BE2C (cell line): ENCODE results near the gene POFUT2.

ENCODE experiments used
- DNase-seq: peaks from one replicate; pipeline ENCODE4 v3.0.0-alpha.2; 2020
- H3K27me3 ChIP-seq: fragments of 250-450 bp; sonication (Bioruptor Pico); 2 replicates; pipeline ENCODE4 v1.5.1; 2020; ENCODE audit warnings: mild to moderate bottlenecking
- H3K36me3 ChIP-seq: fragments of 250-450 bp; sonication (Bioruptor Pico); 2 replicates; pipeline ENCODE4 v1.5.1; 2020; ENCODE audit warnings: mild to moderate bottlenecking
- H3K4me1 ChIP-seq: fragments of 250-450 bp; sonication (Bioruptor Pico); 2 replicates; pipeline ENCODE4 v1.5.1; 2020
- H3K4me3 ChIP-seq: 2 replicates; pipeline ENCODE4 v1.5.1; 2011; ENCODE audit warnings: low read depth, low read length
- H3K9me3 ChIP-seq: fragments of 250-450 bp; sonication (Bioruptor Pico); 2 replicates; pipeline ENCODE4 v1.5.1; 2020
- CTCF ChIP-seq: IDR thresholded peaks from 2 replicates; pipeline ENCODE4 v1.5.1; 2012; ENCODE audit warnings: mild to moderate bottlenecking, low read depth, low read length

POFUT2 gene

GRCh38 chr21:45225041-45225740 lies 62.5 kb downstream of the POFUT2 start:
- no peaks in the 10 kb centered on the region; the same call in 1 of the 2 replicates for H3K36me3 ChIP-seq
- no peak for TF ChIP-seq CTCF
- DNase-seq: no peak

GRCh38 chr21:45224189-45224938 lies 63.3 kb downstream of the POFUT2 start:
- no peak for DNase-seq
- Histone ChIP-seq H3K4me3 (no peak overlapping the region), H3K36me3 (no peaks in the 10 kb centered on the region; the same call in 1 of the 2 replicates), H3K9me3 (no peaks in the 10 kb centered on the region), H3K4me1 (no peaks in the 10 kb centered on the region), H3K27me3 (no peaks in the 10 kb centered on the region)
- no peak for TF ChIP-seq CTCF

More at GRCh38 chr21:45225041-45225740, 62.5 kb downstream of the POFUT2 start:
- Histone ChIP-seq H3K4me1 (no peaks in the 10 kb centered on the region), H3K4me3 (no peak overlapping the region), H3K27me3 (no peaks in the 10 kb centered on the region), H3K9me3 (no peaks in the 10 kb centered on the region)

- no peak for DNase-seq
- Histone ChIP-seq H3K36me3 (no peaks in the 10 kb centered on the region; the same call in 1 of the 2 replicates), H3K4me3 (no peak overlapping the region), H3K4me1 (no peaks in the 10 kb centered on the region), H3K27me3 (no peaks in the 10 kb centered on the region), H3K9me3 (no peaks in the 10 kb centered on the region)
- TF ChIP-seq CTCF: no peak
Measured at GRCh38 chr21:45223236-45224185, 64.2 kb downstream of the POFUT2 start.

- H3K36me3 ChIP-seq: no peaks in the 10 kb centered on the region; the same call in 1 of the 2 replicates
- no peaks in the 10 kb centered on the region for H3K27me3 ChIP-seq
- no peaks in the 10 kb centered on the region for H3K9me3 ChIP-seq
- no peaks in the 10 kb centered on the region for H3K4me1 ChIP-seq
- no peak for TF ChIP-seq CTCF
- DNase-seq: no peak
- no peak overlapping the region for H3K4me3 ChIP-seq
Measured at GRCh38 chr21:45222001-45222400, 65.7 kb downstream of the POFUT2 start.

- TF ChIP-seq CTCF: no peak
- Histone ChIP-seq H3K27me3 (no peaks in the 10 kb centered on the region), H3K4me1 (no peaks in the 10 kb centered on the region), H3K9me3 (no peaks in the 10 kb centered on the region), H3K36me3 (no peaks in the 10 kb centered on the region; the same call in 1 of the 2 replicates), H3K4me3 (no peak overlapping the region)
- no peak for DNase-seq
Measured at GRCh38 chr21:45220714-45221490, 66.8 kb downstream of the POFUT2 start.
